HG03558 (cell line): Measurements from ENCODE around the gene CCDC80.

Experiments
- ATAC-seq: cut with Tn5 transposase; IDR thresholded peaks from one replicate; pipeline ENCODE4 v1.9.1; 2021; ENCODE audit warnings: moderate number of reproducible peaks; ENCODE audit not compliant: unreplicated experiment; ENCODE audit errors: extremely low read depth

The CCDC80 gene

DNA sequence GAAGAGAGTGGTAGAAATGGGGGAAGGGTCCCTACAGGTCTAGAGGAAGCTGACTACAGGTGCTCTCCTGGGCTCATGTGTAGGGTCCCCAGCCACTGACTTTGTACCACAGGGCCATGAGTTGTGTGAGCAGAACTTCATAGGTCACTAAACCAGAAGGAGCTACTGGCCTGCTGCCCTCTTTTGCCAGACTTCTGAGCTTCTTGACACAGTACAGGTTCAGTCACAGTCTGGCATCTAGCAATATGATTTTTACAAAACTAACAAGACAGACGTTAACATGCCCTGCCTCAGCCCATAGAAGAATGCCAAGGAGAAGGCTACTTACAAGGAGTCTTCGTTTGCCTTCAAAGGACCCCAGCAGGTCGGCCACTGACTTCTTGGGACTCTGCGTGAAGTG lies 3.2 kb downstream of the CCDC80 start:
- ATAC-seq, result no peak

DNA sequence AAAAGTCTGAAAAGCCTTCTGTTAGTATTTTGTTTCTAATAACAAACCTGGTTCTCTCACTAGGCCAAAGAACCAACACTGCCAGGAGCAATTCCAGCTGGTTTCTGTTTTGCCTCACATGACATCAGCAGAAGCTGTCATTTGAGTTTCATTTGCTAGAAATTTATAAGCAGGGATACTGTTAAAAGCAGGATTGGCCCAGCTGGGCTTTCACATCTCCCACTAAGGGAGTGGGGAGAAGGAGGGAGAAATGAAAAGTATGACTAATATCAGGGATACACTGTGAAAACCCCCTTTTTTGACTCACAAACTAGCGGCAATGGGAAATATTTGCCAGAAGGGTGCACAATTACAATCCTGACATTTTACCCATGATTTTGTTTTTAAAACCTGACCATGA lies 5.3 kb downstream of the CCDC80 start:
- no peak for ATAC-seq

DNA sequence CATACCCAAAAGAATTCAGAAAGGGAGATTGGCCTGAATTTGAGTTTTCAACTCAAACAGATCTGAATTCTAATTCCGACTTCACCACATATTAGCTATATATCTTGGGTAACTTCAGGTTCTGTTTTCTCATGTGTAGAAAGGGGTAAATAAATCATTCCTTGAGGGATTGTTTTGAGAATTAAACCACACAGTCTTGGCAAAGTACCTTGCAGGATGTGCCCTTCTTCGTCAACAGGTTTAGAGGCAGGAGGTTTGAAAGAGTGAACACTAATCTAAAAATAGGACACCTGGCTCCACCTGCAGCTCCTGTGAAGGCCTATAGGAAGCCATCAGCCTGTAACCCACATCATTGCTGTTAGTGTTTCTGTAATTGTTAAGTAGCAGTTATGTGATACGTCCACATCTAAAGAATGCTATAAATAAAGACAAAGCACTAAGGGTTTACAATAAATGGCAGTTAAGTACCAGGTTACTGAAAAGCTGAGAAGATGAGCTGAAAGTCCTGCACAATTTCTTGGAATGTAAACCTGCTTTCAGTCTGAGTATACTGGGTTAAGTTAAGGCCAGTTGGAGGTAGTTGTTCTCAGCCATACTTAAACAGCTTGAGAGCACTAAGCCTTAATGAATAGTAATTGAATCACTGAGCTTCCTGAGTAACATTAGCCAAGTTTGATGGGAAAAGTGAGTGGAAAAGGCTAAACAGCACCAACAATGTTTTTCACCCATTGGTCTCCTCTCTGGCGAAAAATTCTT lies 6.0 kb downstream of the CCDC80 start:
- ATAC-seq, result no peak

DNA sequence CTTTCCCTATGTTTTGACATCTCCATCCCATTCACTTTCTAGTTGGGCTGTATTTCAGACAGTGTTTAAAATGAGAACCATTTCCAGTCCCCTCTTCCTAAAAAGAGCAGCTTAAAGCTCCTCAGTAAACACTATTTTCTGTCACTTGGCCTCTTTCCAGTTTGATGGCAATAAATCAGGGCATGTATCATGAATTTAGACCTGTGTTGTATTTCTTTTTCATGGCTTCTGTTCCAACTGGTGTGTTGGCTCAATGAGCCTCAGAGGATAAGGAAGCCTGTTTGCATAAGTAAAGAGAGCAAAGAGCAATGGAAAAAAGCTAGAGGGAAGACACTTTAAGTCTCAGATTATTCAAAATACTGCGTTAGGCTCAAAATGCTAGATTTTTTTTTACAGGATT lies 7.2 kb downstream of the CCDC80 start:
- ATAC-seq, result no peak

DNA sequence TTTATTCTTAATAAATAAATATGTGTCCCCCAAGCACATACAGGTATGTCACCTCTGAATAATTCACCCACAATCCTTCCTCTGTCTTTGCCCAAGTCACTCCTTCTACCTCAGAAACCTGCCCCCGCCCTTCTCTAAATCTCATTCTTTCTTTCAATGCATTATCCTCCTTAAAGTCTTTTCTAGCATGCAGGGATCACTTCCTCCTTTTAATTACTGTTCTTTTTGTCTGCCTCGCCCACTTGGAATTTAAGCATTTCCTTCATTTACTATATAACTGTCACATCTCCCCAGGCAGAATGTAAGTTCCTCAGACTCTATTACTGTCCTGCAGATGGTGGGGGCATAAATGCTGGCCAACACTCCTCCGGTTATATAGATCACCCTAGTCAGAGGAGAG lies 7.8 kb downstream of the CCDC80 start:
- no peak for ATAC-seq

DNA sequence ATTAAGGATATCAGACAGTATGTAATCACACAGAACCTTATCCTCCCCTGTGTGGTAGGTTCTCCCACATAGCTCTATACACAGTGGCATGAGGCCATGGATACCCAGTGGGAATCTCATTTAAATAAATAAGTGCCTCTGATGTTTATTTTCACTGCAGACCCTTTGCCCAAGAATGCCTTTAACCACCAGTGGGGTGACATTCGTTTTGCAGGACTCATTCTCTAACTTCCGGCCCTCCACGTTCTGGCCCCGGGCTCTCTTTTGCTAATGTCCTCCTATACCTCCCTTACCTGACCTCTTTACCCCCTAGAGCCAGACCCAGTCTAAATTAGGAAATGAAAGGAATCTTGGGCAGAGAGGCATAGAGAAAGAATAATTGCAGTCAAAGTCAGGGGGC lies 8.3 kb downstream of the CCDC80 start:
- no peak for ATAC-seq

DNA sequence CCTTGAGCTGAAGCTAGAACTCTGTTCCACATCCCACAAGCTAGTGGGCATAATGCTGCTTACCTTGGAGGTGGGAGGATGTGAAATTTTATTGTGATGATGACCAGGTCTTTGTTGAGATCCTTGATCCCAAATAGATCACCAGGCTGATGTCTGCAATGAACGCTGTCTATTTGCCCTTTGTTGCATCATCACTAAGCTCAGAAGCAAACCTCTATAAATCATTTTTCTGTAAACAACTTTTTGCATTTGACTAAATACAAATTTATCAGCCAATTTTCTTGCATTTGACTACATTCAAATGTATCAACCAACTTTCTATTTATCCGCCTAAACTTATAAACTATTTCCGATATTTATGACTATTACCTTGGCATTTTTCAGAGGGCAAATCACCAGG lies 9.7 kb downstream of the CCDC80 start:
- no peak for ATAC-seq

DNA sequence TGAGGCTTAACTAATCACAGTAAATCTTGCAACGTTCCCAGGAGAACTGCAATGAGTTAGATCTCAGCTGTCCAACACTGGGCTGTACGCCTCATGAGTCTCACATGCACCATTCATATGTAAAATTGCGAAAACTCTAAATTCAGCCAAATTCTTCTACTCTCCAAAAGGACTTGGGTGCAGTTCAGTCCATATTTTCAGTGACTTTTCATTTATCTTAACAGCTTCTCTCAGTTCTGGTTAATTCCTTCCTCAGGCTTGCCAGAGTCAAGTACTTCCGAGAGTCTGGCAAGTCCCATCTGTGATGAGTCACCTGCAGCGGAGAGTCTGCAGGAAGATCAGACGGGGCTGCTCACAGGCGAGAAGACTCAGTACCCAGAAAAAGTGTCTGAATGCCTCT lies 11.5 kb downstream of the CCDC80 start:
- no peak for ATAC-seq

DNA sequence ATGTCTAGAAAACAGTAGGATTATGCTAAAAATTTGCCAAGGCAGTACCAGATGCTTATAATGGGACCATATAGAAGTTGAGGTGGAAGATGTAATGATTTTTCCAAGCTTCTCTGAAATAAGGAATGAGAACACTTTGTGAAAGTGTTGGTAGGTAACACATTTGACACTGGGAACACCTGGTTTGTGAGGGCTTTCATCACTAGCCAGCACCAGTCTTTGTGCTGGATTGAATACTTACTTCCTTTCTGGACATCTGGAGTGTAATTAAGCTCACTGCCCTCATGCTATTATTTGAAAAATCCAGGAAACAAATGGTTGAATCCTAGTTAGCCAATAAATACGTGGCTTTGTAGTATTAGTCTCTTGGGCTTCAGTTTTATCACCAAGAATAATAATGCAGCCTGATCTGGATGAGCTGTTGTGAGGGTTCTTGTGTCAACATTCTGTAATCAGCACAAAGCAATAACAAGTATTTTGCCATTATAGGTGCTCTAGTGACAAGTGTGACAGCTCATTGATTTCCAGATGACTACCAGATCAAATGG lies 12.9 kb downstream of the CCDC80 start:
- no peak for ATAC-seq

DNA sequence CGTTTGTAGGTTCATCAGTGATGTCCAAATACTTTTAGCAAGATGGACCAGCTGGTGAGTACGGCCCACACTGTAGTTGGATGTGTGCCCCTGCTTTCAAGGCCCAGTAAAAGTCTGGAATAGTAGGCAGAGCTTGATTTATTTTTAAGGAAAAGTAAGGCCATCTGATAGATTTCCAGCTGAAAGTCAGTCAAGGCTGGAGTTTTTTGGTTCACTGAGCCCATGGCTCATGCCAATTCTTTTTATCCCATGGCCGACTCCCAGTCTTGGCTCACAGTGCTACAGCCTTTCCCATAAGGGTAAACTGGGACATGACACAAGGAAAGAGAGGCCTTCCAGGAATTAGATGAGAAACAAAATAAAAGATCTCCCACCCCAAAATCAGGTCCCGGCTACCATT lies 13.5 kb downstream of the CCDC80 start:
- no peak for ATAC-seq

DNA sequence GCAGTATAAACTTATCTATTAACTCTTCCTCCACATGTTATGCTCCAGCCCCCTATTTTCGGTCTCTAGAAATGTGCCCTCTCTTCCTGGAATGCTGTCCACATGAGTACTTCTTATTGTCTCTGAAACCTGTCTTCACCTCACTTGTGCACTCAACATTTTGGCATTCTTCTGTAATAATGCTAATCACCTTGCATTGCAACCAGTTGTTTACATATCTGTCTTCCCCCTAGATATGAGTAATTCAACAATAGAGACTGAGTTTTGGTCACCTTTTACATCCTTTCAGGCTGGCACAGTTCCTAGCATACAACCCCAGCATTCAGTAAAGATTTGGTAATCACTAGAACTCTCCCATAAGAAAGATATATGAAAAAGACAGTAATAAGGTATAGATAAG lies 17.2 kb downstream of the CCDC80 start:
- ATAC-seq, result no peak

DNA sequence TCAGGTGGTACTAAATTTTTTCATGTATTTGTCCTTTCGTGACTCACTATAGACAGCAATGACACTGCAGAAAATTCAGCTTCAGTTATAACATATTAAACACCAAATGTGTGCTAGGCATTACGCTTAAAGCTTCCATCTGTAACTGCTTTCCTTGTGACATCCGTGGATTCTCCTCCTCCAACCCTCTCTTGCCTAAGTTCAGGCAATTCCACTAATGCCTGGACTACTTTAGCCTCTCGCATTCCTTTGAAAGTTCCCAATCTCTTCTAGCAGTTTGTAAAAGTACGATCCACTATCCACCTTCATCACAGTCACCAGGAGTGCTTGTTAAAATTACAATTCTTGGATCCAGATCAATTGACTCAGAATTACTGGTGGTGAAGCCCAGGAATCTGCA lies 17.7 kb downstream of the CCDC80 start:
- no peak for ATAC-seq

DNA sequence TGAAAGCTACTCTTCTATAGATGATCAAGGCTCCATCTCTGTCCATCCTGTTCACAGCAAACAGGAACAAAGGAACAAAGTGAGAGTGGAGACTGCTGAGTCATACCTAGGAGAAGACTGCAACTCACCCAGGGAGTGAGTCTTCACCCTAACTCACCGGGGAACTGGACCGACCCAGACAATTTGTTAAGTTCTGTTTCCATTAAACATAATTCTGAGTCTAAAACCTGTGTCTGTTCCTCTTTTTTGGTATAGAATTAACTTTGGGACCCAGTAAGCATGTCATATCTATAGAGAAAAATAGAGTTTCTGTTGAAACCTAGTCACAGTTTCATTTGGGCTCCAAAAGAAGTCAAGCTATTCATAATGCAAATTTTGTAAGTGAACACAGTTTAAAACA lies 21.6 kb downstream of the CCDC80 start:
- no peak for ATAC-seq

DNA sequence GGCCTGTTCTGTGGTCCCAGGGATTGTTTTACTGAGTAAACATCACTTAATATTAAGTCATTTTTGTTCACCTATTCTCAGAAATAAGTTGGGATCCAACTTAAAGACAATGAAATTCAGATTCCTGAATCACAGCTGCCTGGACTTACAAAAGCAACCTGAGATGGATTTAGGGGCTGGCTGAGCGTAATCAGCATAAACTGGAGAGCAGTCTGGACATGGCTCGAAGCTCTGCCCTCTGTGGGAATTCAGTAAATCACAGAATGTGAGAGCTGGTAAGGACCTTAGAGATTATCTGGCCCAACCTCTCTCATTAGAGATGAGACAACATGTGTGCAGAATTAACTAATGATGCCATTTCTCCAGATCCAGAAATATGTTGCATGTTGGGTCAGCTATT lies 23.7 kb downstream of the CCDC80 start:
- no peak for ATAC-seq

DNA sequence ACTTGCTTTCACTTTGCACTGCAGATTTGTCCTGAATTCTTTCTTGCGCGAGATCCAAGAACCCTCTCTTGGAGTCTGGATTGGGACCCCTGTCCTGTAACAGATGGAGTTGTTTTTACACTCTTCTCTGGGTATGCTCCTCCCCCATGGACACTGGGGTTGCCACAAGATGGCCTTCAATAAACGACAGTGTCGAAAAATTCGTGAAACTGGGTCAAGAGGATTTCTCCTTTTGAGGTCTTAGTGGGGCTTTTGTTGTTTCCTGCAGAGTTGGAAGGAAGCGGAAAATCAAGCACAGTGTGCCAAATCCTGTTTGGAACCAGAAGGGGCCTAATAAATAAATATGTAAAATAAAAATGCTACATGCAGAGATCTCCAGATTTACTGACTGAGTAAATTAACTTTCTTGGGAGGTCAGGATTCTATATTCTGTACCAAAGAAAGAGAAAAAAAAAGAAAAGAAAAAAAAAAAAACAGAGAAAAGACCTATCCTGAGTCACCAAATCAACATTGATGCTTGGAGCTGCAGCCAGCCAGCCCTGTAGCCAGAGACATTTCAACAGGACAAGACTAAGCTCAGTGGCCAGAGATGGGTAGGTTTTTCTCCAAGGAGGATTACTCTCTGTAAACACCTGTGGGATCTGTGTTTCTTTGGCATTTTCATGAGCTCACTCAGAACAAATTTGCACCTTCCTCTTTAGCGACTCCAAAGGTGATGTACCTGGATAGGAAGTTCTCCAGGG lies 24.8 kb downstream of the CCDC80 start:
- ATAC-seq, result no peak

DNA sequence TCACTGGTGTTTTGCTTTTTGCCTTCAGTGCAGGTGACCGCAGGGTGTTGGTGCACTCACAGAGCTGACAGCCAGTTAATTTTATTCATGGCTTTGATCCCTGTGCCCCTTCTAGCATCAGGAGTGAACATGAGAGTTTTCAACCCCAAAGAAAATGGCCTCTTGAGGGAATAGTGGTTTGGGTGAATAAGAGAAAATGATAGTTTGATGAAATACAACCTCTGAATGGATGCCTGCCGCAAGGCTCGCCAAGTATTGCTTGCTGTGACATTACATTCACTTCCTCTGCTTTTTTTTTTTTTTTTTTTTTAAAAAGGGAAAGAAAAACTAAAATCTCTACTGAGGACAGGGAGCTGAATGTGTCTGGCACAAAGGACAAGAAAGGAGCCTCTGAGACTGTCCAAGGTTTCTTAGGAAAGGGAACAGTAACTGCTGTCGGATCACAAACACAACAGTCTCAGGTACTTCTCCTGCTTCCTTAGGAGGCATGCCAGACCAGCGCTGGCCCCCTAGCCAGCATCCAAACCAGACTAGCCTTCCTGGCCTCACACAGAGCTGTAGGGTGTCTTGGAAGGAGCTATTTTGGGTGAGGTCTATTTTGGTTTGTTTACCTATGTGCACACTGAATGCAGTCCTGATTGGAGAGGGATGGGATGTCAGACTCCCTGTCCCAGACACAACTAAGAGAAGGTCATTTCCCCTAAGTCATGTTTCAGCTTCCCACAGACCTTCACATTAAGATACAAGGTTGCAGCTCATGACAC lies 29.0 kb downstream of the CCDC80 start:
- ATAC-seq, result no peak

DNA sequence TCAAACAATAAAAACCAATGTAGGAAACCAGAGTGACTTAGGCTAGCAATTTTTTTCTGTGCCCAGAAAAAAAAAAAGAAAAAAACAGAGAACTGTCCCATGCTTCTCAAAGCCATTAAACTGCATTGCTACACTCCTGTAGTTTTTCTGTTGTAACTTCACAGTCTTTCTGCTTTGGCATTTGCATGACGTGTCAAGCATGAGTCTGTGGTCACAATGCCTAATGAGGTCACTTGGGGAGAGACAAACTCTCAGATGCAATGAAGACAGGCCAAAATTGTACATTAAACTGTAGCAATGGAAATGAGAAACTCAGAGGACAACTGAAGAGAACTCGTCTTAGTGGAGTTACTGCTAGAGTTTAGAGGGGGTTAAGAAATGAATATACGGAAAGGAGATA lies 30.8 kb downstream of the CCDC80 start:
- ATAC-seq, result no peak

DNA sequence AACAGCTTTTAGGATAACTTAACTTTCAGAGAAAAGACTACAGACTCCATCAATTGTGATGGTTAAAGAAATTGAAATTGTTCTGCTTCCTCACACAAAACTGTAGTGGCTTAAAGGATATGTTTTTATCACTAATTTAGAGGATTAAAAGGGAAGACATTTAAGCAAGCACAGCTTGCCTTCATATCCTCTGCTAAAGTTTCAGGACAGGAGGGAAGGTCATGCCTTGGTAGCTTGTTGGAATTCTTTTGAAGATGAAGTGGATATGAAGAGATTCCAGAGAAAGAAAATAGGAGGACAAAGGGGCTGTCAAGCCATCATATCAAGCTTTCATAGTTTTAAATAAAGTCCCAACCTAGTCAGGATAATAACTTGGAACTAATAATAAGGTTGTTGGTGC lies 33.1 kb downstream of the CCDC80 start:
- ATAC-seq, result no peak

DNA sequence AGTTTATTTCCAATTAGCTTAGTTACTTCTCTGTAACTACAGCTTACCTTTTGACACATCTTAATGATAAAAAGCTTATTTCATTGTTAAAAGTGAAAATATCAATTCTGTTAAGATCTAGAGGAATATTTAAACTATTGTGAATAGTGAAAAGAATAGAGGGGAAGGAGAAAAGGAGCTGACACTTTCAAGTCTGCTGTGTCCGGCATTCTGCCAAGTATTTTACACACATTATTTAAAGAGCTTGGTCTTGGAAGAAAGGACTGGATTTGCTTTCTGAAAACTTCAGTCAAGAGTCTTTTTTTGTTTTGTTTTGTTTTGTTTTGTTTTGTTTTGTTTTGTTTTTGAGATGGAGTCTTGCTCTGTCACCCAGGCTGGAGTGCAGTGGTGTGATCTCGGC lies 34.8 kb downstream of the CCDC80 start:
- ATAC-seq, result no peak

DNA sequence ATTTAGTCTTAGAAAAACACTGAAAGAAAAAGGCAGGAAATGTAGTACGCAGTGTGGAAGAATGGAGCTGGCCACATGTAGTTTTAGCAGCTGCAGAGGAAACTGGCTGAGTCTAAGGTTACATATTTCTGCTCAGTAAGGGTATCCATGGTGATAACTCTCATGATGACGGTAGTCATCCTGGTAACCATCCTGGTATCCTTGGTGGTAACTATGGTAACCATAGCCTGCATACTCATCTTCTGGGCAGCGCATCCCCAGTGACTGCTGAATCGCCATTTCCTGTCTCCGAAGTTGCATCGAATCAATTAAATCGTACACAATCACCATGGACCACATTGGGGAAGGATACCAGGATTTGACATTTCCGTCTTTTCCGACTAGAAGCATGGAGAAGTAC lies 35.7 kb downstream of the CCDC80 start:
- no peak for ATAC-seq

DNA sequence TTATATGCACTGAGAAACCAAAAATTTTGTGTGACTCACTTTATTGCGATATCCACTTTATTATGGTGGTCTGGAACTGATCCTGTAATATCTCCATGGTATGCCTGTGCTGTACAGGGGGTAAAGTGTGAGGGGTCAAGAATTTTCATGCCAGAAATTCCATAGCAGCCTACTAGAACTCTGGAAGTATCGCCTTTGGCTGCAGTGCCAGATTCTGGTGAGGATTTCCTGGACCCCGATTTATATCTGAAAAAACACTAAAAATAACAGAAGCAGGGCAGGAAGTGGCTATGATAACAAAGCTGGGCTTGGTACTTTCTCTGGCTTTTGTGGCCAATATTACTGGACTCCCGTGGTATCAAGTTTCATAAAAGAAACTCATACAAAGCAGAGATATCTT lies 36.4 kb downstream of the CCDC80 start:
- no peak for ATAC-seq
